Erythroblast (primary cell): Measurements from ENCODE around the gene MCAT.

ENCODE experiments used
- GATA1 ChIP-seq: IDR thresholded peaks from 2 replicates; pipeline ENCODE4 v1.6.1; 2011; ENCODE audit warnings: low read depth, mild to moderate bottlenecking, control low read depth, low read length, moderate library complexity
- POLR2A ChIP-seq: IDR thresholded peaks from 2 replicates; pipeline ENCODE4 v1.6.1; 2011; ENCODE audit warnings: mild to moderate bottlenecking, low read length

DNA sequence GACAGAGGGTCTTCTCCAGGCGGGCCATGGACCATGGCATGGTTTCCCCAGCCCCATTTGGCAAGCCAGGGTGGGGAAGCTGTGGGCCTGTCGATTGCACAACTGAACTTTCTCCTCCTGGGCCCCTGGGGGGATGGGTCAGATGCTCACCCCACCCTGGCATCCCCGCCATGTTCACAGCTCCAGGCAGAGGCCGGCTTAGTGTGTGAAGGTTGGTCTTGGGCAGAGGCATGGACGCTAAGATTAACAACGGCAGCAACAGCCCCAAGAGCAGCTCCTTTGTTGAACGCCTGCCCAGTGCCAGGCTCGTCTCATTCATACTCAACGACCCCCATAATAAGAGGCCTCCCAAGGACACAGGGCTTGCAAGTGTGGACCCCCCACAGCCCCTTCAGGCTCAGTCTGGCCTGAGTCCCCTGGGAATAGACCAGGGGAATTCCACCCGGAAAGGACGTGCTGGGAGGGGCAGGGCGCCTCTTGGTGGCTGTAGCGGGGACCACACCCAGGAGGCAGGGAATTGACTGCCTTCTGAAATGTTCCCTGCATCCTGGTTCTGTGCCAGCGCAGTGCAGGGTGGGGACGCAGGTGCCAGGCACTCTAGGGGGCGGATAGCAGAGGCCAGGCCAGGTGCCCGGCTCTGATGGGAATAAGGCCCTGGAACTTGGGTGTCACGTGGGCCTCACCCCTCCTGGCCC lies 16.4 kb upstream of the MCAT start:
- TF ChIP-seq POLR2A (no peak), GATA1 (no peak)
